Kidney (tissue), 14 donors: ENCODE data around the gene EXOSC2. TPM values are rescaled to one million over a fixed set of nuclear protein-coding genes. Genes with fewer than 3 reads are reported as not detected.

Experiments
- DNase-seq, 5 donors: peaks; one replicate each; pipeline ENCODE4 v3.0.0-alpha.2; 2013 to 2020
- FAIRE-seq: peaks from 2 replicates; lab custom pipeline; 2012; peaks lifted over from hg19 to GRCh38; lab: Jason Lieb, UNC
- H3K27ac ChIP-seq, 2 donors: one replicate each; pipeline ENCODE4 v1.7.0; 2013; ENCODE audit warnings: low read depth in 2 of 2, low read length in 2 of 2, inconsistent platforms in 1 of 2
- H3K27me3 ChIP-seq: one replicate; pipeline ENCODE4 v1.7.1; 2013; ENCODE audit warnings: low read length, inconsistent platforms; ENCODE audit not compliant: control insufficient read depth, insufficient read depth
- H3K36me3 ChIP-seq, 3 donors: one replicate each; pipeline versions ENCODE4 v1.7.0 to v1.7.1; 2013; ENCODE audit warnings: low read length in 3 of 3, control low read depth in 1 of 3, inconsistent platforms in 1 of 3; ENCODE audit not compliant: insufficient read depth in 3 of 3, control insufficient read depth in 2 of 3
- H3K4me1 ChIP-seq, 3 donors: one replicate each; pipeline versions ENCODE4 v1.7.0 to v1.7.1; 2013; ENCODE audit warnings: low read length in 3 of 3, inconsistent platforms in 1 of 3, low read depth in 1 of 3; ENCODE audit not compliant: control insufficient read depth in 2 of 3, insufficient read depth in 2 of 3
- H3K4me3 ChIP-seq, 3 donors: one replicate each; pipeline versions ENCODE4 v1.7.0 to v1.8.1; 2013; ENCODE audit warnings: low read length in 3 of 3, control low read depth in 1 of 3, inconsistent platforms in 1 of 3
- H3K9ac ChIP-seq, 3 donors: one replicate each; pipeline versions ENCODE4 v1.7.0 to v1.7.1; 2013; ENCODE audit warnings: low read length in 3 of 3, control low read depth in 1 of 3, inconsistent platforms in 1 of 3
- H3K9me3 ChIP-seq, 3 donors: one replicate each; pipeline versions ENCODE4 v1.7.0 to v1.7.1; 2013; ENCODE audit warnings: low read length in 3 of 3, control low read depth in 1 of 3, inconsistent platforms in 1 of 3; ENCODE audit not compliant: control insufficient read depth in 2 of 3, insufficient read depth in 1 of 3
- intact Hi-C: fragments of 100-400 bp; cut with DNase I; formaldehyde crosslinking; loops from one replicate; pipeline ENCODE4 v1.11.1; 2022
- polyA plus RNA-seq: library from polyadenylated mRNA; stranded (reverse); fragments of 350-450 nt; fragmentation: Illumina TruSeq; extraction: RNeasy Lipid Tissue Mini Kit (QIAGEN cat#74804); gene quantifications from one replicate; pipeline ENCODE4 v1.2.3, GENCODE V29; 2014; ENCODE audit warnings: low read depth, low replicate concordance; ENCODE audit not compliant: insufficient read depth
- total RNA-seq: library from RNA; stranded (reverse); fragmentation: NEBNext Ultra II Directional; extraction: Animal tissue kit (Norgen Biotek cat#: 25700); gene quantifications from one replicate; pipeline ENCODE4 v1.2.1, GENCODE V29; 2021
- TF ChIP-seq, protein P1 (sequence below): IDR thresholded peaks from 3 replicates; pipeline ENCODE4 v1.5.1; 2012; ENCODE audit warnings: mild to moderate bottlenecking, moderate library complexity, borderline replicate concordance; ENCODE audit not compliant: insufficient read depth; ENCODE audit errors: extremely low read depth
- donor health status: control.
- donor health status: control.
- donor health status: control.
- donor health status: control.
- donor health status: control.
- donor health status: DM: yes; HTN: yes; CAD: no.
- donor health status: Normal renal cell carcinoma (clear cell type).

EXOSC2 gene
- total and polyA plus RNA-seq, 2 donors from 2014 or later: 13.0 to 26.4 TPM

- FAIRE-seq (no peak), DNase-seq (peak in 1 of 5 donors; percentile 33)
- peaks cover 0 to 3% (median 0%) of the 10 kb centered on the region in 3 donors for H3K4me1 ChIP-seq
- TF ChIP-seq, protein P1, sequence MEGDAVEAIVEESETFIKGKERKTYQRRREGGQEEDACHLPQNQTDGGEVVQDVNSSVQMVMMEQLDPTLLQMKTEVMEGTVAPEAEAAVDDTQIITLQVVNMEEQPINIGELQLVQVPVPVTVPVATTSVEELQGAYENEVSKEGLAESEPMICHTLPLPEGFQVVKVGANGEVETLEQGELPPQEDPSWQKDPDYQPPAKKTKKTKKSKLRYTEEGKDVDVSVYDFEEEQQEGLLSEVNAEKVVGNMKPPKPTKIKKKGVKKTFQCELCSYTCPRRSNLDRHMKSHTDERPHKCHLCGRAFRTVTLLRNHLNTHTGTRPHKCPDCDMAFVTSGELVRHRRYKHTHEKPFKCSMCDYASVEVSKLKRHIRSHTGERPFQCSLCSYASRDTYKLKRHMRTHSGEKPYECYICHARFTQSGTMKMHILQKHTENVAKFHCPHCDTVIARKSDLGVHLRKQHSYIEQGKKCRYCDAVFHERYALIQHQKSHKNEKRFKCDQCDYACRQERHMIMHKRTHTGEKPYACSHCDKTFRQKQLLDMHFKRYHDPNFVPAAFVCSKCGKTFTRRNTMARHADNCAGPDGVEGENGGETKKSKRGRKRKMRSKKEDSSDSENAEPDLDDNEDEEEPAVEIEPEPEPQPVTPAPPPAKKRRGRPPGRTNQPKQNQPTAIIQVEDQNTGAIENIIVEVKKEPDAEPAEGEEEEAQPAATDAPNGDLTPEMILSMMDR: no peak
- H3K36me3 ChIP-seq: no peaks in the 10 kb centered on the region
- no peaks in the 10 kb centered on the region for H3K9me3 ChIP-seq
- H3K4me3 ChIP-seq: no peak overlapping the region
- H3K9ac ChIP-seq: no peak overlapping the region
- H3K27ac ChIP-seq: no peak overlapping the region
- peaks cover 38% of the 10 kb centered on the region for H3K27me3 ChIP-seq
- intact Hi-C loops: no loop called here
These were observed 27.9 kb upstream of the EXOSC2 start for GRCh38 chr9:130665431-130666392.

DNA sequence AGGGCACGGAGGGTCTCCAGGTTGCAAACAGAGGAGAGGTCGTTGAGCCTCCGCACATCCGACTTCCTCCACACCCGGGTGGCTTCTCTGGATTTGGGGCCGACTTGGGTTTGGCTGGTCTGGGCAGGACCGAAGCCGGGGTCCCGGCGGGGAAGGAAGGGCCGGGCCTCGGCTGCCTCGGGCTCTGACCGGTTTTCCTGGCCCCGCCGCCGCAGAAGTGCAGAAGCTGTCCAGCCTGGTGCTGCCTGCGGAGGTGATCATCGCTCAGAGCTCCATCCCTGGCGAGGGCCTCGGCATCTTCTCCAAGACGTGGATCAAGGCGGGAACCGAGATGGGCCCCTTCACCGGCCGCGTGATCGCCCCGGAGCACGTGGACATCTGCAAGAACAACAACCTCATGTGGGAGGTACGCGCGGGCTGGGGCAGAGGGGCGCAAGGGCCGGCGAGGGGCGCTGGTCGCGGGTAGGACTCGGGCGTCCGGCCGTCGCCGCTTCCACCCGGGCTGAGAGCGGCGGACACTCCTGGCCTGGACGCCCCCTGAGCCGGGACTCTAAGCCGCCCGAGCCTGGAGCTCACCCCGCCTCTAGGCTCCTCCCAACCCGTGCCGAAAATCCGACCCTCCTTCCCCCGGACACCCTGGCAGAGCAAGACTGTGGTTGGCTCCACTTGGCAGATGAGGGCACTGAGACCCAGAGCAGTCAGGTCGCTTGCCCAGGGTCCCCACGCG lies 27.0 kb upstream of the EXOSC2 start:
- H3K36me3 ChIP-seq: no peaks in the 10 kb centered on the region
- no peaks in the 10 kb centered on the region for H3K9me3 ChIP-seq
- H3K9ac ChIP-seq: no peak overlapping the region
- intact Hi-C loops: no loop called here
- H3K4me3 ChIP-seq: no peak overlapping the region
- H3K27me3 ChIP-seq: peaks cover 38% of the 10 kb centered on the region
- H3K27ac ChIP-seq: no peak overlapping the region
- TF ChIP-seq, protein P1: no peak
- DNase-seq: peak in 1 of 5 donors; percentile 28
- FAIRE-seq: no peak
- H3K4me1 ChIP-seq: peaks cover 0 to 3% (median 0%) of the 10 kb centered on the region in 3 donors

DNA sequence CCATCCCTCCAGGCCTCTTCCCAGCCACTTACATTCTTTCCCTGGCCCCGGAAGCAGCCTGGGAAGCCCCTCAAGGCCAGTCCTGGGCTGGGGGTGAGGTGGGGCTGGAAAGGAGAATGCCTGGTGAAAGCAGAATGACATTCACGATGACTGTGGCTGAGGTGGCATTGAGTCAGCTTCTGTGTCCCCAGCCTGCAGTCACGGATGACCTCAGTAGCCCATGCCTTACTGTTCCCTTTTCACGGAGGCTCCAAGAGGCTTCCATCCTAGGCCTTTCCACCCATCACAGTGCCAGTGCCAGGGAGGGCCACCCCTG lies 26.5 kb upstream of the EXOSC2 start:
- Histone ChIP-seq H3K4me1 (peaks cover 0 to 3% (median 0%) of the 10 kb centered on the region in 3 donors), H3K27me3 (peaks cover 34% of the 10 kb centered on the region), H3K36me3 (no peaks in the 10 kb centered on the region), H3K9ac (no peak overlapping the region), H3K4me3 (no peak overlapping the region), H3K27ac (no peak overlapping the region), H3K9me3 (no peaks in the 10 kb centered on the region)
- no peak for FAIRE-seq
- TF ChIP-seq, protein P1: no peak
- no peak for DNase-seq
- intact Hi-C loops: no loop called here
